BE2C (cell line): ENCODE results near the gene ALKBH1. TPM values are rescaled to one million over a fixed set of nuclear protein-coding genes. Genes with fewer than 3 reads are reported as not detected.
A peak's percentile ranks its signal among the peaks of the same experiment; 100 is the strongest.
"Not testable (repeated sequence)": the region's sequence is repeated elsewhere in the genome, so short reads cannot be mapped to it uniquely, and the experiment has no call there.

Source experiments
- DNase-seq: peaks from one replicate; pipeline ENCODE4 v3.0.0-alpha.2; 2020
- H3K27me3 ChIP-seq: fragments of 250-450 bp; sonication (Bioruptor Pico); 2 replicates; pipeline ENCODE4 v1.5.1; 2020; ENCODE audit warnings: mild to moderate bottlenecking
- H3K36me3 ChIP-seq: fragments of 250-450 bp; sonication (Bioruptor Pico); 2 replicates; pipeline ENCODE4 v1.5.1; 2020; ENCODE audit warnings: mild to moderate bottlenecking
- H3K4me1 ChIP-seq: fragments of 250-450 bp; sonication (Bioruptor Pico); 2 replicates; pipeline ENCODE4 v1.5.1; 2020
- H3K4me3 ChIP-seq: 2 replicates; pipeline ENCODE4 v1.5.1; 2011; ENCODE audit warnings: low read depth, low read length
- H3K9me3 ChIP-seq: fragments of 250-450 bp; sonication (Bioruptor Pico); 2 replicates; pipeline ENCODE4 v1.5.1; 2020
- polyA plus RNA-seq: library from polyadenylated mRNA; unstranded; fragments of >200 nt; gene quantifications from one replicate; pipeline ENCODE4 v1.2.1, GENCODE V29; 2012; ENCODE audit warnings: low read depth, missing spikeins; ENCODE audit not compliant: insufficient read length, insufficient read depth
- TF ChIP-seq, protein P1 (sequence below): IDR thresholded peaks from 2 replicates; pipeline ENCODE4 v1.5.1; 2012; ENCODE audit warnings: mild to moderate bottlenecking, low read depth, low read length

Gene ALKBH1, protein sequence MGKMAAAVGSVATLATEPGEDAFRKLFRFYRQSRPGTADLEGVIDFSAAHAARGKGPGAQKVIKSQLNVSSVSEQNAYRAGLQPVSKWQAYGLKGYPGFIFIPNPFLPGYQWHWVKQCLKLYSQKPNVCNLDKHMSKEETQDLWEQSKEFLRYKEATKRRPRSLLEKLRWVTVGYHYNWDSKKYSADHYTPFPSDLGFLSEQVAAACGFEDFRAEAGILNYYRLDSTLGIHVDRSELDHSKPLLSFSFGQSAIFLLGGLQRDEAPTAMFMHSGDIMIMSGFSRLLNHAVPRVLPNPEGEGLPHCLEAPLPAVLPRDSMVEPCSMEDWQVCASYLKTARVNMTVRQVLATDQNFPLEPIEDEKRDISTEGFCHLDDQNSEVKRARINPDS
- polyA plus RNA-seq = 14.6 TPM

DNA sequence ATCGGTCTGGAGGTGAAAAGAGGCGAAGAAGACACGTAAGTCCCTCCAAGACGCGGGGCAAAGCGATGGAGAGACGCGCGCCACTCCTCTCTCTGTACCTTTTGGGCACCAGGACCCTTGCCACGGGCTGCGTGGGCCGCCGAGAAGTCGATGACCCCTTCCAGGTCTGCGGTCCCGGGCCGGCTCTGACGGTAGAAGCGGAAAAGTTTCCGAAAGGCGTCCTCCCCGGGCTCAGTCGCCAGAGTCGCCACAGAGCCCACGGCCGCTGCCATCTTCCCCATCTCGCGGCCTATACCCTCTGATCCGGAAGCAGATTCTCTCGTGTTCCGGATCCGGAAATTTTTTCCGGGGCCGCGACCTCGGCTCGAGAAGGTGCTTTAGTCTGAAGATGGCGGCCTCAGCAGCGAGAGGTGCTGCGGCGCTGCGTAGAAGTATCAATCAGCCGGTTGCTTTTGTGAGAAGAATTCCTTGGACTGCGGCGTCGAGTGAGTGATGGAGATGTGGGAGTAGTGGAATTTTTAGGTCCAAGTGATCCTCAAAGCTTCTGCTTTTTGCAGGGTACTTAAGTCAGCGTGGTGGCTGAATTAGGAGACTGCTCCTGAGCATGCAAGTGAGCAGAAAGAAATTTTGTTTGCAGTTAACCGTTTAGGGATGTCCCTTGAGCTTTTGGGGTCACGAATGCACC is at the start of gene ALKBH1, which contains the start of gene SLIRP:
ALKBH1 (minus strand) TSS at position 300 of the 685 bp plus-strand sequence; CDS start at position 281, 19 bp downstream.
SLIRP (plus strand) TSS at position 380 of the 685 bp plus-strand sequence; CDS start at position 389, 9 bp downstream.
- Histone ChIP-seq H3K4me1 (peaks cover 4% of the 10 kb centered on the region), H3K36me3 (peaks cover 42% of the 10 kb centered on the region)

DNA sequence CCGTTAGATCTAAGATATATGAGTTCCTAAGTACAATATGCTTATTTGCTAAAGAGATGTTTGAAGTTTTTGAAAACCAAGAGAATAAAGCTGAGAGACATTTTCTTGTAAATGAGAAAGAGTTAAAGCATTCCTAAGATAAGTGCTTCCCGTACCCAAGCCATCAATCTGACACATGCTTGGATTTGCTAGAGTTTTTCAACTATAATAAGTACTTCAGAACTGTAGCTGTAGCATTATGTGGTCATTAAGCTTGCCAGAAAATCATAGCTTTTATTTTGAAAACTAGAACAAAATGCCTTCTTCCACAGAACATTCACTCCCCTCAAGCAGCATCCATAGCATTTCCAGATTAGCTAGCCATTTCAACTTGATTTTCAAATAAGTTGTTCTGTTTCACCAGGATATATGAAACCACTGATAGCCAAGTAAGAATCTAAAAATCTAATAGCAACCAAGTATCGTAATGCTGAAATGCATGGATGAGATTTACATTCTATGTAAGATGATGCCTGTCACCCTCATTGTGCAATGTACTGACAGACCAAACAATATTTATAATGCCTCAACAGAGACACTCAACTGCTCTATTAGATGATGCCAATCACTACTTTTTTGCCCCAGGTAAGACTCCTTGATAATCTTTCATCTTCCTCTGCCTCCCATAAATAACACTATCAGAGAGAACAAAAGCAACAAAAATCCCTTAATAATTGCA is 45.1 kb upstream of the ALKBH1 start:
- no peaks in the 10 kb centered on the region for H3K27me3 ChIP-seq
- DNase-seq = no peak
- TF ChIP-seq, protein P1, sequence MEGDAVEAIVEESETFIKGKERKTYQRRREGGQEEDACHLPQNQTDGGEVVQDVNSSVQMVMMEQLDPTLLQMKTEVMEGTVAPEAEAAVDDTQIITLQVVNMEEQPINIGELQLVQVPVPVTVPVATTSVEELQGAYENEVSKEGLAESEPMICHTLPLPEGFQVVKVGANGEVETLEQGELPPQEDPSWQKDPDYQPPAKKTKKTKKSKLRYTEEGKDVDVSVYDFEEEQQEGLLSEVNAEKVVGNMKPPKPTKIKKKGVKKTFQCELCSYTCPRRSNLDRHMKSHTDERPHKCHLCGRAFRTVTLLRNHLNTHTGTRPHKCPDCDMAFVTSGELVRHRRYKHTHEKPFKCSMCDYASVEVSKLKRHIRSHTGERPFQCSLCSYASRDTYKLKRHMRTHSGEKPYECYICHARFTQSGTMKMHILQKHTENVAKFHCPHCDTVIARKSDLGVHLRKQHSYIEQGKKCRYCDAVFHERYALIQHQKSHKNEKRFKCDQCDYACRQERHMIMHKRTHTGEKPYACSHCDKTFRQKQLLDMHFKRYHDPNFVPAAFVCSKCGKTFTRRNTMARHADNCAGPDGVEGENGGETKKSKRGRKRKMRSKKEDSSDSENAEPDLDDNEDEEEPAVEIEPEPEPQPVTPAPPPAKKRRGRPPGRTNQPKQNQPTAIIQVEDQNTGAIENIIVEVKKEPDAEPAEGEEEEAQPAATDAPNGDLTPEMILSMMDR = no peak
- no peaks in the 10 kb centered on the region for H3K9me3 ChIP-seq
- no peaks in the 10 kb centered on the region for H3K4me1 ChIP-seq
- no peak overlapping the region for H3K4me3 ChIP-seq
- peaks cover 59% of the 10 kb centered on the region for H3K36me3 ChIP-seq

More for the DNA sequence above, at the start of gene ALKBH1, which contains the start of gene SLIRP:
- TF ChIP-seq, protein P1 = no peak
- peak; percentile 89 for DNase-seq
- Histone ChIP-seq H3K27me3 (no peaks in the 10 kb centered on the region), H3K4me3 (peak within 1 kb of the TSS; percentile 89), H3K9me3 (no peaks in the 10 kb centered on the region)

DNA sequence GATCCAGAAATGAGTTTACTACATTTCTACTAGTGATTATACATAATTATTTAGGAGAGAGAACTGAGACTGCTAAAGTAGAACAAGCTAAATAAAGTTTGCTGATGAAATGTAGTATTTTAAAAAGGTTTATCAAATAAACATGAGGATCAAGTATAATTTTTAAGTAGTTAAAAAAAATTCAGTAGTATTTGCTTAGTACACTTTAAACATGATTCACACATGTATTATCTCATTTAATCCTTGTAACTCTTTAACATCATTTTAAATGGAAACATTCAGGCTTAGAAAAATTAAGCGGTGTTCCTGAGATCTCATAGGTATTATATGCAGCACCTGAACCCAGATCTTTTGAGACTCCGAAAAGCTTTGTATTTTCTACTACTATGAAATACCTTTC is 44.4 kb upstream of the ALKBH1 start:
- TF ChIP-seq, protein P1 = no peak
- H3K27me3 ChIP-seq = no peaks in the 10 kb centered on the region
- no peak for DNase-seq
- H3K4me3 ChIP-seq = no peak overlapping the region
- no peaks in the 10 kb centered on the region for H3K4me1 ChIP-seq
- H3K9me3 ChIP-seq = no peaks in the 10 kb centered on the region
- H3K36me3 ChIP-seq = peaks cover 61% of the 10 kb centered on the region

DNA sequence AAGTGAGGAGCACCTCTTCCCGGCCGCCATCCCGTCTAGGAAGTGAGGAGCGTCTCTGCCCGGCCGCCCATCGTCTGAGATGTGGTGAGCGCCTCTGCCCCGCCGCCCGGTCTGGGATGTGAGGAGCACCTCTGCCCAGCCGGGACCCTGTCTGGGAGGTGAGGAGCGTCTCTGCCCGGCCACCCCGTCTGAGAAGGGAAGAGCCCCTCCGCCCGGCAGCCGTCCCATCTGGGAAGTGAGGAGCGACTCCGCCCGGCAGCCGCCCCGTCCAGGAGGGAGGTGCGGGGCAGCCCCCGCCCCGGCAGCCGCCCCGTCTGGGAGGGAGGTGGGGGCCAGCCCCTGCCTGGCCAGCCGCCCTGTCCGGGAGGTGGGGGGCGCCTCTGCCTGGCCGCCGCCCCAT is 39.6 kb upstream of the ALKBH1 start:
- not testable (repeated sequence) for DNase-seq, H3K4me3 ChIP-seq, H3K27me3 ChIP-seq, H3K9me3 ChIP-seq, H3K4me1 ChIP-seq
- peaks cover 61% of the 10 kb centered on the region for H3K36me3 ChIP-seq

DNA sequence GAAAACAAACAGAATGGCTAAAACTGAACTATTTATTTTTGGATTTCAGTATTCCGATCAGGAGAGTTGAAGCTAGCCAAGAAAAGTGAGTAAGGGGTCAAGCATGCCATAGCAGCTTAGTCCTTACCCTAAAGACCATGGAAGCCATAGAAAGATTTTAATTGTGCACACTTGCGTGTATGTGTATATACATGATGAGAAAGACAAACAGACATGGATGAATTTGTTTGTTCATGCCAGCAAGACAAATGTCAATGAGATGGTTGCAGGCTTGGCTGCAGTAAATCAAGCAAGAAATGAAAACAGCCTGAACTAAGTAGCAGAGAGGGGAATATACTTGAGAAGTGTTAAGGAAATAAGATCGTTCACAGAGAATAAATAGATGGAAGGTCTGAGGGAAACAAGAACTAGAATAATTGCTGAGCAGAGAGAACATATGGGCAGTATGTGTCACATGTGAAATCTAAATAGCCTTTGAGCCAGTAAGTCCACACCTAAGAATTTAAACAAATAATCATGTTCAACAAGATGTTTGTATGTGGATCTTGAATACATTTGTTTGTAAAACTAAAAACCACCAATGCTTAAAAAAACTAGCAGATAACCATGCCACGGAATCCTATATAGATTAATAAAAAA is 38.4 kb upstream of the ALKBH1 start:
- Histone ChIP-seq H3K9me3 (no peaks in the 10 kb centered on the region), H3K4me3 (no peak overlapping the region), H3K36me3 (peaks cover 59% of the 10 kb centered on the region), H3K4me1 (no peaks in the 10 kb centered on the region), H3K27me3 (no peaks in the 10 kb centered on the region)
- TF ChIP-seq, protein P1 = no peak
- DNase-seq = no peak

DNA sequence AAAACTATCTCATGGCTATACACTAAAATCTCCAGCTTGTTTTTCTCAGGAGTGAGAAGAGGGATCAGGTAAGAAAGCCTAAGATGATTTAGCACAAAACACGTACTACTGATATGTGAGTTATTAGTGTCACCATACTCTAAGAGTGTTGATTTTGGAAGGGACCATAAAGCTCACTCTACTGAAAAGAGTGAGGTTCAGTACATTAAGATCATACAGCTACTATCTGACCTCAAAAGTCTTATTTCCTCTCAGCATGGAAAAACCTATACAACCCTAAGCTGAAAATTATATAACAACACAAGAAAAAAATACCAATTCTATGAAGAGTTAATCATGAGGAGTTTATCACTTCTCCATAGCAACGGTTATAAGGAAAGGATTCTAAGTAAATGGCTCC is 33.6 kb upstream of the ALKBH1 start:
- TF ChIP-seq, protein P1 = no peak
- Histone ChIP-seq H3K4me1 (no peaks in the 10 kb centered on the region), H3K27me3 (no peaks in the 10 kb centered on the region), H3K4me3 (no peak overlapping the region), H3K36me3 (peaks cover 64% of the 10 kb centered on the region), H3K9me3 (no peaks in the 10 kb centered on the region)
- no peak for DNase-seq
